GM12892 (cell line): ENCODE results near the gene UBE3A.

ENCODE experiments used
- DNase-seq: peaks from one replicate; pipeline ENCODE4 v3.0.0; 2011; ENCODE audit not compliant: insufficient read length
- FAIRE-seq: peaks from 2 replicates; lab custom pipeline; 2011; peaks lifted over from hg19 to GRCh38; lab: Jason Lieb, UNC
- POLR2A ChIP-seq: IDR thresholded peaks from 2 replicates; pipeline ENCODE4 v1.6.1; 2011; ENCODE audit warnings: low read depth, low read length, control low read depth
- POLR2AphosphoS5 ChIP-seq: IDR thresholded peaks from 2 replicates; pipeline ENCODE4 v1.6.1; 2011; ENCODE audit warnings: low read depth, low read length, control low read depth
- TAF1 ChIP-seq: IDR thresholded peaks from 2 replicates; pipeline ENCODE4 v1.6.1; 2011; ENCODE audit warnings: low read depth, mild to moderate bottlenecking, control low read depth, low read length, borderline replicate concordance

Gene UBE3A

GRCh38 chr15:25392806-25393205 is 46.0 kb downstream of the UBE3A start:
- DNase-seq (no peak), FAIRE-seq (no peak)
- TF ChIP-seq TAF1 (no peak), POLR2AphosphoS5 (no peak), POLR2A (no peak)

GRCh38 chr15:25391971-25392721 is 46.7 kb downstream of the UBE3A start:
- DNase-seq: no peak
- TF ChIP-seq TAF1: no peak
- TF ChIP-seq POLR2A: no peak
- TF ChIP-seq POLR2AphosphoS5: no peak
- no peak for FAIRE-seq

GRCh38 chr15:25385986-25386385 is 52.8 kb downstream of the UBE3A start:
- FAIRE-seq: no peak
- TF ChIP-seq POLR2A (no peak), POLR2AphosphoS5 (no peak), TAF1 (no peak)
- DNase-seq: no peak

- FAIRE-seq (no peak), DNase-seq (no peak)
- TF ChIP-seq POLR2AphosphoS5: no peak
- TF ChIP-seq TAF1: no peak
- no peak for TF ChIP-seq POLR2A
Observed at GRCh38 chr15:25381579-25381978, 57.2 kb downstream of the UBE3A start.

DNA sequence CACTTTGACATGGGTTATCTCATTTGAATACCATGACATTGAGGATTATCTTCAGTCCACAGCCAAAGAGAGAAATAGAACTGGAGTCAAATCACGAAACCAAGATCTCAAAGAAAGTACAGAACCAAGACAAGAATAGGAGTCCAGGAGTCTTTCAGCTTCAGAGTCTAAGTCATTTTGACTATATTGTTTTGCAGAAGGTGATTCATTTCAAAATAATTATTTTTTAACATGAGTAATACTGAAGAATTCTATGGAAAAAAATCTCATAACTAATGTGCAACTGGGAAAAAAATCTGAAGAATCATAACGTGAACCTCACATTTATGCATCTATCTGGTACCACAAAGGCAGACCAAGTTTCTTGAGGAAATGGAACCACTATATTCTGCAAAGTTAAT is 60.3 kb downstream of the UBE3A start:
- DNase-seq: no peak
- no peak for FAIRE-seq
- TF ChIP-seq POLR2A (no peak), POLR2AphosphoS5 (no peak), TAF1 (no peak)

- DNase-seq (no peak), FAIRE-seq (no peak)
- TF ChIP-seq TAF1: no peak
- no peak for TF ChIP-seq POLR2AphosphoS5
- no peak for TF ChIP-seq POLR2A
Observed at GRCh38 chr15:25375557-25375956, 63.3 kb downstream of the UBE3A start.

DNA sequence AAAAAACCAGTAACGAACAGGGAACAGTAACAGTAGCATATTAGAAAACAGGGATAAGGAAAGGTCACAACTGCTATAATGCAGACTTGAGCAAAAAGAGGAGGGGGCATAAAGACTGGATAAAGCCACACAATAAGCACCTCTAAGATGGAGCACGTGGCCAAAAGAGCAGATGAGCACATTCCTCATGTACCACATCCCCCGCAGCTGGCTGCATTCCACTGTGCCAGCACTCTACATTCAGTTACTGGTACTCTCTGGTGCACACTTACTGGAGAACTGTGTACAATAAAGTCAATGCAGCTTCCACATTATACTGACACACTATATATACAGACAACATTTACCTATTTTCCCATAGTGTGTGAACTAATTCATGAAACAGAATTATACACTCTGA is 64.7 kb downstream of the UBE3A start:
- TF ChIP-seq POLR2A: no peak
- TF ChIP-seq POLR2AphosphoS5: no peak
- no peak for TF ChIP-seq TAF1
- no peak for FAIRE-seq
- DNase-seq: no peak

- DNase-seq (no peak), FAIRE-seq (no peak)
Observed at GRCh38 chr15:25372298-25372697, 66.5 kb downstream of the UBE3A start.

DNA sequence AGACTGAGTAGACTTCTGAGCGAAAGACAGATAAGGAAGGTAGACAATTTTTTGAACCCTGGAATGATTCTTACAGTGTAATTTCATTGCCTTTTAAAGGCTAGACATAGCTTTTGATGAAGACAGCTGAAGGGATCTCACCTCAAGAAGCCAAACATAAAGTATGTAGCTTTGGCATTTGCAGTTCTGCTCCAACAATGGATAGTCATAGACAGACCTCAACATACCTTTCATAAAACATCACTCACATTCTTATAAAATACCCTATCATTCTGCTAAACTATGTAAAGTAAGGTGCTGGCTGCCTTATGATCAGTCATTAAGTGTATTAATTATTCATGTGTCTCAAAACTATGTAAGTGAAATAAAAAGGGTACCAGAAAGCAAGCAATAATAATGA is 70.0 kb downstream of the UBE3A start:
- no peak for DNase-seq
- no peak for FAIRE-seq
- no peak for TF ChIP-seq POLR2A
- no peak for TF ChIP-seq TAF1
- TF ChIP-seq POLR2AphosphoS5: no peak

More at GRCh38 chr15:25372298-25372697, 66.5 kb downstream of the UBE3A start:
- no peak for TF ChIP-seq POLR2AphosphoS5
- TF ChIP-seq TAF1: no peak
- no peak for TF ChIP-seq POLR2A

DNA sequence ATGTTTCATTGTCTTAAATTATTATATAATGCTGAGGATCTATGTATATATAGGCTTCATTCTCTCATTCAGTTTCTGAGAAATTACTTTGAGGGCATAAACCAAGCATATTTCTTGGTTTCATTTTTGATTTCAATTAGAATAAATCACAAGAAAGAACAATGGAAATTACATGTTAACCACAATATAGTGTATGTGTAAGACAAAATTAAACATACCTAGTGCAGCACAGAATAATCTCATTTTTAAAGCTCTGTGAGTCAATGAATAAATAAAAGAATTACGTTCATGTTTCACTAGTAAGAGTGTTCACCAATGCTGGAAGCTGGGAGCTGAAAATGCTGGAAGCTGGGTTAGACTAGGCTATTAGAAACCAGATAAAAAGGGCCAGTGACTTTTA is 72.8 kb downstream of the UBE3A start:
- FAIRE-seq (no peak), DNase-seq (no peak)
- no peak for TF ChIP-seq POLR2AphosphoS5
- TF ChIP-seq POLR2A: no peak
- TF ChIP-seq TAF1: no peak

- FAIRE-seq: no peak
- no peak for TF ChIP-seq TAF1
- TF ChIP-seq POLR2AphosphoS5: no peak
- TF ChIP-seq POLR2A: no peak
- no peak for DNase-seq
Observed at GRCh38 chr15:25362545-25362944, 76.3 kb downstream of the UBE3A start.

DNA sequence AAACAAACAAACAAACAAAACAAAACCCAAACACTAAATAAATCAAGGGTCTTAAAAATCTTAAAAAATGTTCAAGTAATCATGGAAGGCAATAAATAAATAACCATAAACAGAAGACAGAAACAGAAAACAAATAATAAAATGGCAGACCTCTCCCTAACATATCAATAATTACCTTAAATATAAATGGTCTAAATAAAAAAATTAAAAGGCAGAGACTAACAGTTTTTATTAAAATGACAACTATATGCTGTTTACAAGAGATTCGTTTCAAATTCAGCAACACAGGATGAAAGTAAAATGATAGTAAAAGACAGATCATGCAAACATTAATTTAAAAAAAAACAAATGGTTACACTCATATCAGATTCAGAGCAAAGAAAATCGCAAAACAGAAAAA is 91.1 kb downstream of the UBE3A start:
- FAIRE-seq: no peak
- TF ChIP-seq POLR2AphosphoS5 (no peak), POLR2A (no peak), TAF1 (no peak)
- DNase-seq: no peak
